NT2/D1 (cell line): ENCODE measurements around the gene KIF23.
"Not testable (repeated sequence)": the region's sequence is repeated elsewhere in the genome, so short reads cannot be mapped to it uniquely, and the experiment has no call there.

ENCODE experiments used
- DNase-seq: peaks from one replicate; pipeline ENCODE4 v3.0.0-alpha.2; 2011; ENCODE audit warnings: low read depth, low spot score
- H3K27me3 ChIP-seq: 2 replicates; pipeline ENCODE4 v1.6.0; 2011; ENCODE audit warnings: mild to moderate bottlenecking; ENCODE audit not compliant: insufficient read length, insufficient read depth
- H3K36me3 ChIP-seq: 2 replicates; pipeline ENCODE4 v1.6.1; 2011; ENCODE audit warnings: mild to moderate bottlenecking, low read length, mixed read lengths; ENCODE audit not compliant: insufficient read depth, insufficient read length
- H3K4me1 ChIP-seq: 2 replicates; pipeline ENCODE4 v1.5.1; 2011; ENCODE audit not compliant: insufficient read depth, insufficient read length
- H3K4me3 ChIP-seq: 2 replicates; pipeline ENCODE4 v1.5.1; 2011; ENCODE audit warnings: low read depth; ENCODE audit not compliant: insufficient read length
- H3K9ac ChIP-seq: 2 replicates; pipeline ENCODE4 v1.6.0; 2011; ENCODE audit warnings: low read depth; ENCODE audit not compliant: insufficient read length
- H3K9me3 ChIP-seq: 2 replicates; pipeline ENCODE4 v1.5.1; 2011; ENCODE audit warnings: mild to moderate bottlenecking, low read length; ENCODE audit not compliant: insufficient read depth
- SUZ12 ChIP-seq: IDR thresholded peaks from 2 replicates; pipeline ENCODE4 v1.6.1; 2011; ENCODE audit not compliant: insufficient read length, insufficient read depth; ENCODE audit errors: extremely low read depth
- YY1 ChIP-seq: IDR thresholded peaks from 2 replicates; pipeline ENCODE4 v1.6.1; 2011; ENCODE audit not compliant: insufficient read length, insufficient read depth
- ZNF274 ChIP-seq: IDR thresholded peaks from 2 replicates; pipeline ENCODE4 v1.6.1; 2011; ENCODE audit warnings: mild to moderate bottlenecking, low read depth, low read length

Gene KIF23

DNA sequence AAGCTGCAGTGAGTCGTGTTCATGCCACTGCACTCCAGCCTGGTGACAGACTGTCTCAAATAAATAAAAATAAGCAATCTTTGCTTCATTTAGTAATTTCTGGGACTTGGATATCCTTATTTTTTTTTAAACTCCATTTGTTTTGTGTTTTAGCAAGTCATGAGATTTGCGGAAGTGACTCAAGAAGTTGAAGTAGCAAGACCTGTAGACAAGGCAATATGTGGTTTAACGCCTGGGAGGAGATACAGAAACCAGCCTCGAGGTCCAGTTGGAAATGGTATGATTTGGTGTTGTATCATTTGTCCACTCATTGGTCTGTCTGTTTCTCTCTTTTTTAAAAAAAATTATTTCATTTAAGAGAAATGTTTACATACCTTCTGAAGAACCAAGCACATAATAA lies 21.8 kb downstream of the KIF23 start:
- Histone ChIP-seq H3K27me3 (no peaks in the 10 kb centered on the region), H3K4me3 (no peak overlapping the region), H3K9me3 (no peaks in the 10 kb centered on the region), H3K4me1 (no peaks in the 10 kb centered on the region), H3K36me3 (peaks cover 85% of the 10 kb centered on the region), H3K9ac (no peak overlapping the region)
- no peak for TF ChIP-seq YY1
- TF ChIP-seq ZNF274, result no peak
- no peak for TF ChIP-seq SUZ12
- DNase-seq, result no peak

DNA sequence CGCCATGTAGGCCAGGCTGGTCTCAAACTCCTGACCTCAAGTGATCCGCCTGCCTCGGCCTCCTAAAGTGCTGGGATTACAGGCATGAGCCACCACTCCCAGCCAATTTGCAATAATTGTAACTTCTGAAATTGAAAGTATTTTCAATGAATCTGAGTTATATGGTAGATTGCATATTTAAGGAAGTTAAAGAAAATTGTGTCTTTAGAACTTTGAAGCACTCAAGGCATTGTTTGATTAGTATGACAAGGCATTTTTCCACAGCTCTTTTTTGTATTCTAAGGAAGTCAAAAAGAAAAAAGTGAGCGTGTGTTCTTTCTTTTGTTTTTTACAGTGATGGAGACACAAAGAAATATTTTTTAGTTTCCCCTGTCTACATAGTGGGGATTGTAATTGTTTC lies 22.8 kb downstream of the KIF23 start:
- TF ChIP-seq ZNF274, result no peak
- no peak for TF ChIP-seq YY1
- TF ChIP-seq SUZ12, result no peak
- no peak for DNase-seq
- H3K27me3 ChIP-seq, result no peaks in the 10 kb centered on the region
- no peak overlapping the region for H3K9ac ChIP-seq
- peaks cover 84% of the 10 kb centered on the region for H3K36me3 ChIP-seq
- no peaks in the 10 kb centered on the region for H3K4me1 ChIP-seq
- H3K4me3 ChIP-seq, result no peak overlapping the region
- H3K9me3 ChIP-seq, result no peaks in the 10 kb centered on the region

DNA sequence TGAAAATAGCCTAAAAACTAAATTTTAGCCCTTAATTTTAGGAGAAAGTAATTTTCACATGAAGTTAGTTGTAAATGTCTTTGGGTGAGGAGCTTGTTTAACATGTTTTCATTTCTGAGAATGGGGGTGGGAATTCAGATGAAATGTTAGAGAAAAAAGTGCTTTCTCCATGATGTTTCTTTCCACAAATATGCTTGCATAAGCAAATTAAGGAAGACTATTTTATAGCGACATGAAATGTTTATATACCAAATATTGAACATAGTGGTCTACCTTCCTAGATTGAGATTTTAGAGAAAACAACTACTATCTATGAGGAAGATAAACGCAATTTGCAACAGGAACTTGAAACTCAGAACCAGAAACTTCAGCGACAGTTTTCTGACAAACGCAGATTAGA lies 25.5 kb downstream of the KIF23 start:
- no peaks in the 10 kb centered on the region for H3K4me1 ChIP-seq
- H3K9ac ChIP-seq, result no peak overlapping the region
- no peak for DNase-seq
- no peak overlapping the region for H3K4me3 ChIP-seq
- H3K9me3 ChIP-seq, result no peaks in the 10 kb centered on the region
- TF ChIP-seq YY1, result no peak
- TF ChIP-seq ZNF274, result no peak
- no peak for TF ChIP-seq SUZ12
- H3K27me3 ChIP-seq, result no peaks in the 10 kb centered on the region
- peaks cover 83% of the 10 kb centered on the region for H3K36me3 ChIP-seq

DNA sequence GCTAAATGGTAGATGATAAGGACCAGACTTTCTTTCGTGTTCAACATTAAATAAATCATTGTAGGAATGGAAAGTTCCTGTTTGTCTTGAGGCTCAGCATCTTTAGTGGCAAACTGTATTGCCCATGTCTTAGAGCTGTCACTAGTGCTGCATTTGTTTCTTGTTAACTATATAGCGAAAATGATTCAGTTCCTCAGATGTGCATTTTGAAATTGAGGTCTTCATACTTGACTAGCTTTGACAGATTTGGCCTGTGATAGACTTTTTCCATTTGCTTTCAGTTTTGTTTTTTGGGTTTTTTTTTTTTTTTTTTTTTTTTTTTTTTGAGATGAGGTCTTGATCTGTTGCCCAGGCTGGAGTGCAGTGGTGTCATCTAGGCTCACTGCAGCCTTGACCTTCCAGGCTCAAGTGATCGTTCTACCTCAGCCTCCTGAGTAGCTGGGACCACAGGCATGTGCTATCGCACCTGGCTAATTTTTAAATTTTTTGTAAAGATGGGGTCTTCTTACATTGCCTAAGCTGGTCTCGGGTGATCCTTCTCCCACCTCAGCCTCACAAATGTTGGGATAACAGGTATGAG lies 29.0 kb downstream of the KIF23 start:
- Histone ChIP-seq H3K36me3 (peaks cover 93% of the 10 kb centered on the region), H3K4me1 (no peaks in the 10 kb centered on the region), H3K4me3 (no peak overlapping the region), H3K27me3 (no peaks in the 10 kb centered on the region), H3K9ac (no peak overlapping the region), H3K9me3 (no peaks in the 10 kb centered on the region)
- no peak for DNase-seq
- TF ChIP-seq YY1, result no peak
- TF ChIP-seq SUZ12, result no peak
- no peak for TF ChIP-seq ZNF274

DNA sequence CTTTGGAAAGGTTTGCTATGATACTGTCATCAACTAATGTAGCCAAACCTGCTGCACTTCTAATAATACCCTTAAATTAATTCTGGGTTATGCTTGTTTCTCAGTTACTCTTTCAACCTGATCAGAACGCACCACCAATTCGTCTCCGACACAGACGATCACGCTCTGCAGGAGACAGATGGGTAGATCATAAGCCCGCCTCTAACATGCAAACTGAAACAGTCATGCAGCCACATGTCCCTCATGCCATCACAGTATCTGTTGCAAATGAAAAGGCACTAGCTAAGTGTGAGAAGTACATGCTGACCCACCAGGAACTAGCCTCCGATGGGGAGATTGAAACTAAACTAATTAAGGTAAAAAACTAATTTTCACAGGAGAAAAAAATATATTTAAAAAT lies 30.5 kb downstream of the KIF23 start:
- H3K9me3 ChIP-seq, result no peaks in the 10 kb centered on the region

DNA sequence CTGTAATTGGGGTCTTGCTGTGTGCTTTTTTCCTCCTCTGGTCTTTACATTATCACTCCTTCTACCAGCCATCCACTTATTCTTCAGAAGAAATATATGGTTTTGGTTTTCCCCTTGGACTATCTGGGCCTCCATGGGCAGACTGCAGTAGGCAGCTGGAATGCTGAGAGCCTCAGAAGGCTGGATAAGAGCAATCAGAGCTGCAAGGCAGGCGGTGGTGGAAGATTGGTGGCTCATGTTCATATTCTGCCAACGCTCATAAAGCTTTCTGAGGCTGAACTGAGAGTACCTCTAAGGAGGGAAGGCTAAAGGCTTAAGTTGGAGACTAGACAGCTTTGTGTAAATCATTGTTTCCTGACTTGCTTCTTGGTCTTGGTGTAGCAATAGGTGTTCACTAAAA lies 32.8 kb downstream of the KIF23 start:
- no peak for DNase-seq
- Histone ChIP-seq H3K9ac (no peak overlapping the region), H3K27me3 (no peaks in the 10 kb centered on the region), H3K4me1 (no peaks in the 10 kb centered on the region), H3K4me3 (no peak overlapping the region), H3K9me3 (no peaks in the 10 kb centered on the region), H3K36me3 (peaks cover 65% of the 10 kb centered on the region)
- TF ChIP-seq ZNF274 (no peak), YY1 (no peak), SUZ12 (no peak)

More for the DNA sequence above, 30.5 kb downstream of the KIF23 start:
- no peaks in the 10 kb centered on the region for H3K27me3 ChIP-seq
- H3K36me3 ChIP-seq, result peaks cover 84% of the 10 kb centered on the region
- no peak for DNase-seq
- no peaks in the 10 kb centered on the region for H3K4me1 ChIP-seq
- no peak overlapping the region for H3K4me3 ChIP-seq
- TF ChIP-seq YY1 (no peak), ZNF274 (no peak), SUZ12 (no peak)
- H3K9ac ChIP-seq, result no peak overlapping the region

DNA sequence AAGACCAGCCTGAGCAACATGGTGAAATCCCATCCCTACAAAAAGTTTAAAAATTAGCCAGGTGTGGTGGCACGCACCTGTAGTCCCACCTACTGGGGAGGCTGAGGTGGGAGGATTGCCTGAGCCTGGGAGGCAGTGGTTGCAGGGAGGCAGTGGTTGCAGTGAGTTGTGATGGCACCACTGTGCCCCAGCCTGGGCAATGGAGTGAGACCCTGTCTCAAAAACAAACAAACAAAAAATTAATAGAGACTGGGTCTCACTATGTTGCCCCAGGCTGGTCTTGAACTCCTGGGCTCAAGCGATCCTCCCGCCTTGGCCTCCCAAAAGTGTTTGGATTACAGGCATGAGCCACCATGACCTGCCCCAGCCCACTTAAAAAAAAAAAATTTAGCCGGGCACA lies 36.1 kb downstream of the KIF23 start:
- H3K4me3 ChIP-seq, H3K9ac ChIP-seq, H3K27me3 ChIP-seq, H3K9me3 ChIP-seq, DNase-seq, H3K4me1 ChIP-seq: not testable (repeated sequence)
- peaks cover 60% of the 10 kb centered on the region for H3K36me3 ChIP-seq
